Osteocyte (in vitro differentiated cells): Measurements from ENCODE around the gene YEATS2. TPM values are rescaled to one million over a fixed set of nuclear protein-coding genes. Genes with fewer than 3 reads are reported as not detected.

Source experiments
- DNase-seq: peaks from one replicate; pipeline ENCODE4 v3.0.0; 2021; ENCODE audit warnings: mixed read lengths; ENCODE audit not compliant: unreplicated experiment; ENCODE audit errors: extremely low spot score
- H3K27ac Mint-ChIP-seq: one replicate; pipeline ENCODE4 v1.8.0; 2021; ENCODE audit warnings: mild to moderate bottlenecking, mixed read lengths; ENCODE audit not compliant: unreplicated experiment
- H3K27me3 Mint-ChIP-seq: one replicate; pipeline ENCODE4 v1.8.0; 2021; ENCODE audit warnings: mixed read lengths; ENCODE audit not compliant: unreplicated experiment
- H3K36me3 Mint-ChIP-seq: one replicate; pipeline ENCODE4 v1.8.0; 2021; ENCODE audit warnings: mixed read lengths; ENCODE audit not compliant: unreplicated experiment
- H3K4me1 Mint-ChIP-seq: one replicate; pipeline ENCODE4 v1.8.0; 2021; ENCODE audit warnings: mixed read lengths; ENCODE audit not compliant: unreplicated experiment
- H3K4me3 Mint-ChIP-seq: one replicate; pipeline ENCODE4 v1.8.0; 2021; ENCODE audit warnings: mild to moderate bottlenecking, moderate library complexity, mixed read lengths; ENCODE audit not compliant: unreplicated experiment
- H3K9me3 Mint-ChIP-seq: one replicate; pipeline ENCODE4 v1.8.0; 2021; ENCODE audit warnings: mixed read lengths; ENCODE audit not compliant: unreplicated experiment
- CTCF ChIP-seq: fragments of 200-600 bp; sonication (generic); IDR thresholded peaks from 2 replicates; pipeline ENCODE4 v1.5.0; 2021; ENCODE audit warnings: antibody characterized with exemption, mild to moderate bottlenecking, moderate library complexity
- total RNA-seq: library from RNA; stranded (reverse); gene quantifications from 2 replicates; pipeline ENCODE4 v1.2.1, GENCODE V29; 2021

YEATS2 gene
- total RNA-seq, 1 donor from 2014 or later: 41.4 TPM

GRCh38 chr3:183829466-183829865 lies 131.9 kb downstream of the YEATS2 start:
- Mint-ChIP-seq H3K36me3 (peaks cover 24% of the 10 kb centered on the region), H3K4me3 (no peak overlapping the region), H3K4me1 (peaks cover 8% of the 10 kb centered on the region), H3K9me3 (no peaks in the 10 kb centered on the region), H3K27ac (no peak overlapping the region), H3K27me3 (no peaks in the 10 kb centered on the region)
- TF ChIP-seq CTCF: no peak
- DNase-seq: peak; percentile 49

GRCh38 chr3:183830187-183830586 lies 132.6 kb downstream of the YEATS2 start:
- Mint-ChIP-seq H3K4me1 (peaks cover 6% of the 10 kb centered on the region), H3K36me3 (peaks cover 24% of the 10 kb centered on the region), H3K27ac (no peak overlapping the region), H3K27me3 (no peaks in the 10 kb centered on the region), H3K4me3 (no peak overlapping the region), H3K9me3 (no peaks in the 10 kb centered on the region)
- peak; percentile 57 for DNase-seq
- TF ChIP-seq CTCF: no peak

- H3K4me1 Mint-ChIP-seq: no peaks in the 10 kb centered on the region
- no peak overlapping the region for H3K4me3 Mint-ChIP-seq
- no peak overlapping the region for H3K27ac Mint-ChIP-seq
- peaks cover 28% of the 10 kb centered on the region for H3K36me3 Mint-ChIP-seq
- H3K27me3 Mint-ChIP-seq: no peaks in the 10 kb centered on the region
- TF ChIP-seq CTCF: no peak
- no peak for DNase-seq
- H3K9me3 Mint-ChIP-seq: no peaks in the 10 kb centered on the region
Observed at GRCh38 chr3:183833516-183833915, 135.9 kb downstream of the YEATS2 start.

GRCh38 chr3:183837390-183837789 lies 139.8 kb downstream of the YEATS2 start:
- no peak overlapping the region for H3K4me3 Mint-ChIP-seq
- TF ChIP-seq CTCF: no peak
- no peak overlapping the region for H3K27ac Mint-ChIP-seq
- no peaks in the 10 kb centered on the region for H3K9me3 Mint-ChIP-seq
- no peaks in the 10 kb centered on the region for H3K27me3 Mint-ChIP-seq
- peaks cover 36% of the 10 kb centered on the region for H3K36me3 Mint-ChIP-seq
- peak; percentile 67 for DNase-seq
- H3K4me1 Mint-ChIP-seq: no peaks in the 10 kb centered on the region

GRCh38 chr3:183837894-183838293 lies 140.3 kb downstream of the YEATS2 start:
- peaks cover 34% of the 10 kb centered on the region for H3K36me3 Mint-ChIP-seq
- H3K4me3 Mint-ChIP-seq: no peak overlapping the region
- H3K27ac Mint-ChIP-seq: no peak overlapping the region
- H3K27me3 Mint-ChIP-seq: no peaks in the 10 kb centered on the region
- DNase-seq: no peak
- H3K9me3 Mint-ChIP-seq: no peaks in the 10 kb centered on the region
- no peak for TF ChIP-seq CTCF
- H3K4me1 Mint-ChIP-seq: no peaks in the 10 kb centered on the region
